Lower lobe of right lung (tissue), 2 donors: ENCODE measurements around the gene NES. TPM values are rescaled to one million over a fixed set of nuclear protein-coding genes. Genes with fewer than 3 reads are reported as not detected.

Source experiments
- ATAC-seq, 2 donors: fragments of 200-7000 bp; cut with Tn5 transposase; one replicate each; pipeline ENCODE4 v1.9.1; 2020 to 2022; ENCODE audit warnings: mild to moderate bottlenecking in 2 of 2, moderate library complexity in 2 of 2
- DNase-seq: peaks from one replicate; pipeline ENCODE4 v3.0.0-alpha.2; 2020
- H3K27ac ChIP-seq: fragments of 200-600 bp; one replicate; pipeline ENCODE4 v1.8.0; 2022
- H3K27me3 ChIP-seq: fragments of 200-600 bp; one replicate; pipeline ENCODE4 v1.8.0; 2022; ENCODE audit warnings: low read depth
- H3K36me3 ChIP-seq: fragments of 200-600 bp; one replicate; pipeline ENCODE4 v1.8.0; 2022; ENCODE audit warnings: mild to moderate bottlenecking
- H3K4me1 ChIP-seq: fragments of 200-600 bp; one replicate; pipeline ENCODE4 v1.8.0; 2022
- H3K4me3 ChIP-seq: fragments of 200-600 bp; one replicate; pipeline ENCODE4 v1.8.0; 2022; ENCODE audit warnings: mild to moderate bottlenecking
- H3K9me3 ChIP-seq: fragments of 200-600 bp; one replicate; pipeline ENCODE4 v1.8.0; 2022
- intact Hi-C: fragments of 100-400 bp; cut with DNase I; formaldehyde crosslinking; loops from one replicate; pipeline ENCODE4 v1.11.0; 2022
- total RNA-seq: library from RNA; stranded (reverse); fragmentation: NEBNext Ultra II Directional; extraction: Animal tissue kit (Norgen Biotek cat#: 25700); gene quantifications from one replicate; pipeline ENCODE4 v1.2.1, GENCODE V29; 2021
- TF ChIP-seq, protein P1 (sequence below): fragments of 200-600 bp; IDR thresholded peaks from one replicate; pipeline ENCODE4 v1.8.0; 2022; ENCODE audit warnings: antibody characterized with exemption, mild to moderate bottlenecking
- donor health status: DM: no; HTN: yes; CAD: no; lungs with severe emphysema.

Gene NES
- total RNA-seq, 1 donor from 2014 or later = 39.8 TPM

DNA sequence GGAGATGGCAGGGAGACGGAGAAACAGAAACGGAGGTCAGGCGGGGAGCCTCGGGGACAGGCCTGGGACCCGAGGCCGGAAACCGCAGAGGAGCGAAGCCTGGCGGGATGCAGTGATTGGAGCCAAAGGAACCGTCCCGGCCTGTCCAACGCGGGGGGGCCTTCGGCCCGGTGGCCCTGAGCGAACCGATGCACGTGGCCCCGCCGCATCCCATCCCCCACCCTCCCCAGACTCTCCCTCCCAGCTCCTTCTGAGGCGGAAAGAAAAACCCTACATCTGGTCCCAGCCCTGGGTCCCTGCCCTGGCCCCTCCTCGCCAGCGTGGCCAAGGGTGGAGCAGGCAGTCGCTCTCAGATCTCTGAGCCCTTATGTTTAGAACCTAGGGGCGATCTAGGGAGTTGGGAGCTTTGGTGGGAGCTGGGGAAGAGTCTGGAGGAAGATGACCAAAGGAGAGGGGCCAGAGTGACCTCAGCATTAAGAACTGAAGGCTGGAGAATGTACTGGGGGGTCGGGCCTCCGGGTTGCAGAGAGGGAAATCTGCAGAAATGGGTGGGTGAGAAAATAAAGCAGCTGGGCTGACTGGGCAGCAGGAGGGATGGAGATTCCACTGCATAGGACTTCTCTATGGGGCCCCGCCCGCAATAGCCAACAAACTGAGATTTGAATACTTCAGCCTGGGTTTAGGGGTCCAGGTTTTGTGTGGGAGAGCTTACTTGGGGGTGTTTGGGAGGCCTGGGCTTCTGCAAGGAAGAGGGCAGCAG lies 29.6 kb upstream of the NES start:
- peak overlapping the region; percentile 47 for H3K4me3 ChIP-seq
- peak; percentile 53 for DNase-seq
- H3K4me1 ChIP-seq = peaks cover 38% of the 10 kb centered on the region
- intact Hi-C loops = no loop called here
- TF ChIP-seq, protein P1, sequence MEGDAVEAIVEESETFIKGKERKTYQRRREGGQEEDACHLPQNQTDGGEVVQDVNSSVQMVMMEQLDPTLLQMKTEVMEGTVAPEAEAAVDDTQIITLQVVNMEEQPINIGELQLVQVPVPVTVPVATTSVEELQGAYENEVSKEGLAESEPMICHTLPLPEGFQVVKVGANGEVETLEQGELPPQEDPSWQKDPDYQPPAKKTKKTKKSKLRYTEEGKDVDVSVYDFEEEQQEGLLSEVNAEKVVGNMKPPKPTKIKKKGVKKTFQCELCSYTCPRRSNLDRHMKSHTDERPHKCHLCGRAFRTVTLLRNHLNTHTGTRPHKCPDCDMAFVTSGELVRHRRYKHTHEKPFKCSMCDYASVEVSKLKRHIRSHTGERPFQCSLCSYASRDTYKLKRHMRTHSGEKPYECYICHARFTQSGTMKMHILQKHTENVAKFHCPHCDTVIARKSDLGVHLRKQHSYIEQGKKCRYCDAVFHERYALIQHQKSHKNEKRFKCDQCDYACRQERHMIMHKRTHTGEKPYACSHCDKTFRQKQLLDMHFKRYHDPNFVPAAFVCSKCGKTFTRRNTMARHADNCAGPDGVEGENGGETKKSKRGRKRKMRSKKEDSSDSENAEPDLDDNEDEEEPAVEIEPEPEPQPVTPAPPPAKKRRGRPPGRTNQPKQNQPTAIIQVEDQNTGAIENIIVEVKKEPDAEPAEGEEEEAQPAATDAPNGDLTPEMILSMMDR = no peak
- H3K36me3 ChIP-seq = no peaks in the 10 kb centered on the region
- no peaks in the 10 kb centered on the region for H3K9me3 ChIP-seq
- ATAC-seq = peak; percentile 35 to 40
- H3K27ac ChIP-seq = peak overlapping the region; percentile 64
- peaks cover 41% of the 10 kb centered on the region for H3K27me3 ChIP-seq

DNA sequence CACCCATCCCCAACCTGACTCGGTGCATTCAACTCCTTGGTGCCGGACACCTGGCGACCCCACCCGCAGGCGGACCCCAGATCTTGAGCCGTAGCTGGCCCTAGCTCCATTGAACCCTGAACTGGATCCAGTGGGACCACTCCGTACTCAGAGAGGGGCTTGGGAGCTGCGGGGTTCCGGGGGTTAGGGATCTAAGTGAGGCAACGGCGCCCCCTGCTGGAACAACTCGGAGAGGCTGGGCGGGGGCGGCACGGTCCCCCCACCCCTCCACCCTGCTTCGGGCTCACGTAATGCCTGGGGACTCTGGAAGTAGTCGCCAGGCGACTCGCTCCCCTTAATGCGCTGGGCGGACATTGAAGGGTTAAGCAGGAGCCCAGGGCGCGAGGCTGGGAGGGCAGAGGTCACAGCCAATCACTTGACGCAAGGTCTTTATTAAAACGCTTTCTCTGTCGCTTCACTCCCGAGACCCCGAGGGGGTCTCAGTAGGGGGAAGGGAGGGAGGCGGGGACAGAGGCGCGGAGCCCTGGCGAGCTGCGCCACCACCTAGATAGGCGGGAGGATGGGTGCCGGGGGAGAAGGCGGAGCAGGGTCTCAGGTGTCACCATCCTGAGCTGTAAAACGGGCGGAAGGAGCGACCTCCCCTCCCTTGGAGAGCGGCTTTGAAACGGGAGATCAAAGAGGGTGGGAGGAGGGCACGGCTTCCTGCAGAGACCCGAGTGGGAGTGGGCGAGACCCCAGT lies 28.9 kb upstream of the NES start:
- Histone ChIP-seq H3K9me3 (no peaks in the 10 kb centered on the region), H3K27me3 (peaks cover 45% of the 10 kb centered on the region), H3K36me3 (no peaks in the 10 kb centered on the region), H3K27ac (peak overlapping the region; percentile 64), H3K4me1 (peaks cover 38% of the 10 kb centered on the region), H3K4me3 (peak overlapping the region; percentile 47)
- TF ChIP-seq, protein P1 = peak; percentile 76
- DNase-seq (peak; percentile 70), ATAC-seq (peak; percentile 74 to 78)
- intact Hi-C loops = no loop called here

DNA sequence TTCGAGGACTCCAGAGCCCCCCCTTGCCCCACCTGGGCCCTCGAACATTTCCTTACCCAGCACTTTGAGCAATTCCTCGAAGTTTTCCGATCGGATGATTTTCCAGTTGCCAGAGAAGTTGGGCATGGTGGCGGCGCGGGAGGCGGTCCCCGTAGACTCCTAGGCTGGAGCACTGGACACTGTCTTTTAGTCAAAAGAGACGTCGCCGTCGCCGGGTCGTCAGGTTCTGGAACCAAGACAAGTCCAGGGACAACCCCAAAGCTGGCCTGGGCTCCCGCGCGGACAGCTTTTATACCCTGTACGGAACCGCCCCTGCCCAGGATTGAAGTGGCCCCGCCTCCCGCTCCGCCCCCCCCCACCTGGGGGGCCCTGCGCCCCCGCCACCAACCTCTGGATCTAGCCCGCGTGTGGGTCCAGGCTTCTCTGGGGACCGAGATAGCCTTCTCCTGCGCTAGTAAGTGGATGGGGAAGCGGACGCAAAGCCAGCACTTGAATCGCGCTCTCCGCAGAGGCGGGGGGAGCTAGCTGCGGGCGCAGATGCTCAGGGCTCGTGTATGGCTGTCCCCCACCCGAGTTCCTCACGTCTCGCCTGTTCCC lies 28.2 kb upstream of the NES start, which contains the start of gene CRABP2:
TSS of gene CRABP2 (minus strand) at position 263 of the 597 bp plus-strand sequence. CDS start at position 126, 137 bp downstream.
- ATAC-seq = peak; percentile 18 to 44
- TF ChIP-seq, protein P1 = no peak
- Histone ChIP-seq H3K4me3 (peak within 1 kb of the TSS; percentile 47), H3K36me3 (no peaks in the 10 kb centered on the region), H3K9me3 (no peaks in the 10 kb centered on the region), H3K27me3 (peaks cover 45% of the 10 kb centered on the region), H3K4me1 (peaks cover 38% of the 10 kb centered on the region), H3K27ac (peak within 1 kb of the TSS; percentile 64)
- intact Hi-C loops = no loop called here
- peak; percentile 57 for DNase-seq

DNA sequence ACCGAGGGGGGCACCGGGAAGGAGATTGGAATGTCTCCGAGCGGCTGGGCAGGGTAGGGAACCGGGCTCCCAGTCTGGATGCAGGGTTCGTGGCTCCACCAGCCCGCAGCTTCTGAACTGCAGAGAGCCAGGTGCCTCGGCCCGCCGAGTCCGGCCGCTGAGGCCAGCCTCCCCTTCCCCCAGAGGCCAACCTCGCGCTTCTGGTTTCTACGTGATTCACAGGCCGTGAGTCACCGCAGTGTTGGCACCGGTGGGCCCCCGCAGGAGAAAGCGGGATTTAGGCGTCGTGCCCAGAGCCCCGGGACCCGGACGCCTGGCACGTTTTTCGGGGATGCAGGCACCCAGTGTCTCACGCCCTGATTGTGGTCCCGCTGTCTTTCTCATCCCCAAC lies 27.7 kb upstream of the NES start:
- peaks cover 45% of the 10 kb centered on the region for H3K27me3 ChIP-seq
- ATAC-seq (peak; percentile 17 to 43), DNase-seq (peak; percentile 51)
- no peak overlapping the region for H3K27ac ChIP-seq
- TF ChIP-seq, protein P1 = no peak
- peak overlapping the region; percentile 47 for H3K4me3 ChIP-seq
- H3K36me3 ChIP-seq = no peaks in the 10 kb centered on the region
- no peaks in the 10 kb centered on the region for H3K9me3 ChIP-seq
- intact Hi-C loops = no loop called here
- peaks cover 38% of the 10 kb centered on the region for H3K4me1 ChIP-seq

DNA sequence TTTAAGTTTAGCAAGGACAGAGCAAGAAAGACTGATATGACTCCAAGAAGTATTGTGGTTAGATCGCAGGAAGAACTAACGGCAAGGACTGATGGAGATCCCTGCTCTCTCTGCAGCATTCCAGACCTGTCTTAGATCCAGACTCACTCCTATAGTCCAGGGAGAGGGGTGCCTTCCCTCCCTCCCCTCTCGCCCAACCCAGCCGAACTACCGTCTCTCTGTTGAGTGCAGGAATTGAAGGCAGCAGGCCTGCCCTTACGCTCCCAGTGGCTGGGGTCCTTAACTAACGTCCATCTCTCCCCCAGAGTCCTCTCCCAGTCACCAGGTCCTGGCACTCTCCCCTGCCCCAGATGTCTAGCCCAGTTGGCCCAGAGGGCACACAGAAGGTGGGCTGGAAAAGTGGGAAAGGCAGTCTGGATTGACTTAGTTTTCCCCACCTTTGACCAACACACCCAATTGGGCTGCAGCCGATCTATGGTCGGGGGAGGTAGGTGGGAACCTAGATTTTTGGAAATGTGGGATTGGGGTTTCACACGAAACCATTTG lies 27.0 kb upstream of the NES start:
- H3K4me1 ChIP-seq = peaks cover 32% of the 10 kb centered on the region
- ATAC-seq (no peak), DNase-seq (no peak)
- TF ChIP-seq, protein P1 = no peak
- H3K27me3 ChIP-seq = peaks cover 45% of the 10 kb centered on the region
- H3K27ac ChIP-seq = no peak overlapping the region
- H3K9me3 ChIP-seq = no peaks in the 10 kb centered on the region
- no peaks in the 10 kb centered on the region for H3K36me3 ChIP-seq
- H3K4me3 ChIP-seq = no peak overlapping the region
- intact Hi-C loops = no loop called here
